ENCODE data around the gene MRPL55. TPM values are rescaled to one million over a fixed set of nuclear protein-coding genes. Genes with fewer than 3 reads are reported as not detected.
A peak's percentile ranks its signal among the peaks of the same experiment; 100 is the strongest.

MRPL55 gene
- total and polyA plus RNA-seq, 2 experiments from 2014 or later = 92.4 to 172 TPM

GRCh38 chr1:228071839-228072657, 37.1 kb downstream of the MRPL55 start:
- Histone ChIP-seq H2AFZ (no peak overlapping the region), H3F3A (replicated peaks; ENCODE audit: low read depth) (no peaks in the 10 kb centered on the region), H3K4me3 (no peak overlapping the region), H3K4me1 (ENCODE audit: insufficient read depth) (no peaks in the 10 kb centered on the region), H3K36me3 (ENCODE audit: insufficient read depth) (no peaks in the 10 kb centered on the region), H3K27me3 (ENCODE audit: insufficient read depth) (peaks cover 98% of the 10 kb centered on the region), H4K20me1 (replicated peaks; ENCODE audit: insufficient read depth) (no peaks in the 10 kb centered on the region), H3K4me2 (no peak overlapping the region), H3K9me2 (ENCODE audit: insufficient read depth) (no peaks in the 10 kb centered on the region), H3K79me2 (replicated peaks; ENCODE audit: insufficient read depth) (no peaks in the 10 kb centered on the region), H3K27ac (ENCODE audit: low read depth) (no peak overlapping the region)
- Mint-ChIP-seq H3K27ac (no peak overlapping the region), H3K4me1 (peaks cover 2% of the 10 kb centered on the region; the same call in 1 of the 3 replicates), H3K36me3 (ENCODE audit: low read depth) (no peaks in the 10 kb centered on the region), H3K4me3 (no peak overlapping the region), H3K27me3 (ENCODE audit: insufficient read depth, low read depth, poor library complexity) (peaks cover 66% of the 10 kb centered on the region), H3K9me3 (no peaks in the 10 kb centered on the region)
- no peak for TF ChIP-seq ZNF462 (CRISPR knock-in tag; IDR thresholded peaks at IDR 0.05)
- TF ChIP-seq CTCF (conservative IDR thresholded peaks at IDR 0.05; ENCODE audit: low read depth in 2 of 2) = peak in 1 of 2 experiments; percentile 18; a peak in 2 of 4 replicates
- peak; percentile 35 for ATAC-seq
- no peak for DNase-seq (ENCODE audit: low spot score)

Data from GM23338 (cell line).